ENCODE data around the gene TRAF3IP1.

DNA sequence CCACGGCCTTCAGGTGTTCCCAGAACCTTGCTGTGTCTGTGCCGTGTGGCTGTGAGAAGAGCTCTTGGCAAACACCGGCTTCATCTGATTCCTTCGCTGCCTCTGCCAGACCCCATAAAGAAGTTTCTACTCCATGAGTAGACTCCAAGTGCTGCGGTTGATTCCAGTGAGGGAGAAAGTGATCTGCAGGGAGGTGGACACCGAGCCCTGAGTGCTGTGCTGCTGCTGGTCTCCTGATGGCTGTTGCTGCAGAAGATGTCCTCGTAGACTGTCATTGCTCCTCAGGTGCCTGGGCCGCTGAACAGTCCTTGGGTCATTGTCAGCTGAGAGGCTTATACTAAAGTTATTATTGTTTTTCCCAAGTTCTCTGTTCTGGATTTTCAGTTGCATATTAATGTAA lies 126.1 kb downstream of the TRAF3IP1 start:
- TF ChIP-seq TAF1 (IDR thresholded peaks at IDR 0.05; ENCODE audit: low read depth, low read length) (no peak), POLR2A (IDR thresholded peaks at IDR 0.05; ENCODE audit: low read depth, low read length) (no peak)
